DOHH2 (cell line): ENCODE results near the gene ZNF878.

Experiments used
- EZH2phosphoT487 ChIP-seq: fragments of 200-600 bp; sonication (generic); IDR thresholded peaks from 2 replicates; pipeline ENCODE4 v1.6.1; 2017; ENCODE audit warnings: borderline replicate concordance, mild to moderate bottlenecking, antibody characterized with exemption, low read length, moderate library complexity, mixed read lengths
- TF ChIP-seq, protein P1 (sequence below): fragments of 200-600 bp; sonication (generic); IDR thresholded peaks from one replicate; pipeline ENCODE4 v1.5.1; 2014; ENCODE audit warnings: antibody characterized with exemption, mild to moderate bottlenecking, low read depth, low read length; ENCODE audit not compliant: poor library complexity, severe bottlenecking

DNA sequence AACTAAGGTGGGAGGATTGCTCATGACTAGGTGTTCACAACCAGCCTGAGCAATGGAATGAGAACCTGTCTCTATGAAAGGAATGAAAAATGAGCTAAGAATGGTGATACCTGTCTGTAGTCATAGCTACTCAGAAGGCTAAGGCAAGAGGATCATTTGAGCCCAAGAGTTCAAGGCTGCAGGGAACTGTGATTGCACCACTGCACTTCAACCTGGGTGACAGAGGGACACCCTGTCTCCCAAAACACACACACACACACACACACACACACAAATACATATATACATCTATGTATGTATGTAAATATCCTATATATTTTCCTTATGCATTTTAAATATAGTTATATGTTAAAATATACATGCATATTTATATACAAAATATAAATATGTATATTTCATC is 9.9 kb downstream of the ZNF878 start:
- TF ChIP-seq, protein P1, sequence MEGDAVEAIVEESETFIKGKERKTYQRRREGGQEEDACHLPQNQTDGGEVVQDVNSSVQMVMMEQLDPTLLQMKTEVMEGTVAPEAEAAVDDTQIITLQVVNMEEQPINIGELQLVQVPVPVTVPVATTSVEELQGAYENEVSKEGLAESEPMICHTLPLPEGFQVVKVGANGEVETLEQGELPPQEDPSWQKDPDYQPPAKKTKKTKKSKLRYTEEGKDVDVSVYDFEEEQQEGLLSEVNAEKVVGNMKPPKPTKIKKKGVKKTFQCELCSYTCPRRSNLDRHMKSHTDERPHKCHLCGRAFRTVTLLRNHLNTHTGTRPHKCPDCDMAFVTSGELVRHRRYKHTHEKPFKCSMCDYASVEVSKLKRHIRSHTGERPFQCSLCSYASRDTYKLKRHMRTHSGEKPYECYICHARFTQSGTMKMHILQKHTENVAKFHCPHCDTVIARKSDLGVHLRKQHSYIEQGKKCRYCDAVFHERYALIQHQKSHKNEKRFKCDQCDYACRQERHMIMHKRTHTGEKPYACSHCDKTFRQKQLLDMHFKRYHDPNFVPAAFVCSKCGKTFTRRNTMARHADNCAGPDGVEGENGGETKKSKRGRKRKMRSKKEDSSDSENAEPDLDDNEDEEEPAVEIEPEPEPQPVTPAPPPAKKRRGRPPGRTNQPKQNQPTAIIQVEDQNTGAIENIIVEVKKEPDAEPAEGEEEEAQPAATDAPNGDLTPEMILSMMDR = no peak
- no peak for TF ChIP-seq EZH2phosphoT487
